C4-2B (cell line): ENCODE measurements around the gene GAMT.

Experiments
- ZFX ChIP-seq: fragments of 450-650 bp; IDR thresholded peaks from 2 replicates; pipeline ENCODE4 v1.6.1; 2017
- TF ChIP-seq, protein P1 (sequence below): fragments of 450-650 bp; conservative IDR thresholded peaks from 2 replicates; pipeline ENCODE4 v1.5.1; 2017; ENCODE audit warnings: mild to moderate bottlenecking

- TF ChIP-seq, protein P1, sequence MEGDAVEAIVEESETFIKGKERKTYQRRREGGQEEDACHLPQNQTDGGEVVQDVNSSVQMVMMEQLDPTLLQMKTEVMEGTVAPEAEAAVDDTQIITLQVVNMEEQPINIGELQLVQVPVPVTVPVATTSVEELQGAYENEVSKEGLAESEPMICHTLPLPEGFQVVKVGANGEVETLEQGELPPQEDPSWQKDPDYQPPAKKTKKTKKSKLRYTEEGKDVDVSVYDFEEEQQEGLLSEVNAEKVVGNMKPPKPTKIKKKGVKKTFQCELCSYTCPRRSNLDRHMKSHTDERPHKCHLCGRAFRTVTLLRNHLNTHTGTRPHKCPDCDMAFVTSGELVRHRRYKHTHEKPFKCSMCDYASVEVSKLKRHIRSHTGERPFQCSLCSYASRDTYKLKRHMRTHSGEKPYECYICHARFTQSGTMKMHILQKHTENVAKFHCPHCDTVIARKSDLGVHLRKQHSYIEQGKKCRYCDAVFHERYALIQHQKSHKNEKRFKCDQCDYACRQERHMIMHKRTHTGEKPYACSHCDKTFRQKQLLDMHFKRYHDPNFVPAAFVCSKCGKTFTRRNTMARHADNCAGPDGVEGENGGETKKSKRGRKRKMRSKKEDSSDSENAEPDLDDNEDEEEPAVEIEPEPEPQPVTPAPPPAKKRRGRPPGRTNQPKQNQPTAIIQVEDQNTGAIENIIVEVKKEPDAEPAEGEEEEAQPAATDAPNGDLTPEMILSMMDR, result no peak
- TF ChIP-seq ZFX, result no peak
Observed at GRCh38 chr19:1428738-1429391, 27.5 kb upstream of the GAMT start.
